Measurements from ENCODE around the gene CAMKMT.

- TF ChIP-seq CTCF (conservative IDR thresholded peaks at IDR 0.05; ENCODE audit: low read depth, low read length) = no peak
- TF ChIP-seq EZH2 (IDR thresholded peaks at IDR 0.05; ENCODE audit: borderline replicate concordance, low read depth, low read length, poor library complexity, severe bottlenecking) = no peak
Observed at GRCh38 chr2:44772669-44773378, 411.1 kb downstream of the CAMKMT start.
